ENCODE measurements around the gene DDX52. TPM values are rescaled to one million over a fixed set of nuclear protein-coding genes. Genes with fewer than 3 reads are reported as not detected.

Gene DDX52
- total and polyA plus RNA-seq, 9 of the 15 experiments (the other 6 are each of a cell fraction or from before 2014, with no cell fraction given), result 19.1 to 50.5 (median 34.8) TPM

- TF ChIP-seq ZBTB11 (CRISPR knock-in tag; IDR thresholded peaks at IDR 0.05) (no peak), SIN3B (IDR thresholded peaks at IDR 0.05; ENCODE audit: low read depth) (peak; percentile 89), ARID3B (CRISPR knock-in tag; IDR thresholded peaks at IDR 0.05; ENCODE audit: borderline replicate concordance) (no peak), FOXK1 (CRISPR knock-in tag; IDR thresholded peaks at IDR 0.05; ENCODE audit: borderline replicate concordance) (no peak), NR2C2 (CRISPR knock-in tag; IDR thresholded peaks at IDR 0.05) (no peak), NR2C2 (tag; IDR thresholded peaks at IDR 0.05) (0 out of 2 replicates have a peak, but pooled peaks have one; percentile 40), RBM34 (IDR thresholded peaks at IDR 0.05; ENCODE audit: borderline replicate concordance, insufficient read depth, low read length) (no peak), TOE1 (IDR thresholded peaks at IDR 0.05; ENCODE audit: borderline replicate concordance) (0 out of 2 replicates have a peak, but pooled peaks have one; percentile 18), TOE1 (CRISPR knock-in tag; IDR thresholded peaks at IDR 0.05; ENCODE audit: borderline replicate concordance, low read depth) (no peak), ZFP1 (CRISPR knock-in tag; IDR thresholded peaks at IDR 0.05) (no peak), KLF16 (IDR thresholded peaks at IDR 0.05) (no peak), U2AF1 (optimal IDR thresholded peaks at IDR 0.05; ENCODE audit: low read depth, low read length) (no peak), TARDBP (IDR thresholded peaks at IDR 0.05) (no peak), RHOXF2B (CRISPR knock-in tag; conservative IDR thresholded peaks at IDR 0.05) (no peak), THRAP3 (IDR thresholded peaks at IDR 0.05; ENCODE audit: borderline replicate concordance) (no peak), ZNF431 (CRISPR knock-in tag; IDR thresholded peaks at IDR 0.05) (no peak), CHD1 (IDR thresholded peaks at IDR 0.05; ENCODE audit: low read length) (no peak), POLR2G (IDR thresholded peaks at IDR 0.05; ENCODE audit: low read depth, low read length) (peak; percentile 91), MYC (IDR thresholded peaks at IDR 0.05; ENCODE audit: low read depth, low read length) (peak; percentile 60; the same call in 1 of the 2 replicates), MYC (CRISPR knock-in tag; IDR thresholded peaks at IDR 0.05; ENCODE audit: borderline replicate concordance, low read depth) (no peak)
- TF ChIP-seq, protein P1, sequence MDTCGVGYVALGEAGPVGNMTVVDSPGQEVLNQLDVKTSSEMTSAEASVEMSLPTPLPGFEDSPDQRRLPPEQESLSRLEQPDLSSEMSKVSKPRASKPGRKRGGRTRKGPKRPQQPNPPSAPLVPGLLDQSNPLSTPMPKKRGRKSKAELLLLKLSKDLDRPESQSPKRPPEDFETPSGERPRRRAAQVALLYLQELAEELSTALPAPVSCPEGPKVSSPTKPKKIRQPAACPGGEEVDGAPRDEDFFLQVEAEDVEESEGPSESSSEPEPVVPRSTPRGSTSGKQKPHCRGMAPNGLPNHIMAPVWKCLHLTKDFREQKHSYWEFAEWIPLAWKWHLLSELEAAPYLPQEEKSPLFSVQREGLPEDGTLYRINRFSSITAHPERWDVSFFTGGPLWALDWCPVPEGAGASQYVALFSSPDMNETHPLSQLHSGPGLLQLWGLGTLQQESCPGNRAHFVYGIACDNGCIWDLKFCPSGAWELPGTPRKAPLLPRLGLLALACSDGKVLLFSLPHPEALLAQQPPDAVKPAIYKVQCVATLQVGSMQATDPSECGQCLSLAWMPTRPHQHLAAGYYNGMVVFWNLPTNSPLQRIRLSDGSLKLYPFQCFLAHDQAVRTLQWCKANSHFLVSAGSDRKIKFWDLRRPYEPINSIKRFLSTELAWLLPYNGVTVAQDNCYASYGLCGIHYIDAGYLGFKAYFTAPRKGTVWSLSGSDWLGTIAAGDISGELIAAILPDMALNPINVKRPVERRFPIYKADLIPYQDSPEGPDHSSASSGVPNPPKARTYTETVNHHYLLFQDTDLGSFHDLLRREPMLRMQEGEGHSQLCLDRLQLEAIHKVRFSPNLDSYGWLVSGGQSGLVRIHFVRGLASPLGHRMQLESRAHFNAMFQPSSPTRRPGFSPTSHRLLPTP (IDR thresholded peaks at IDR 0.05; ENCODE audit: borderline replicate concordance, extremely low read depth, insufficient read length), result no peak
Observed at GRCh38 chr17:37643118-37643766, at the start of gene DDX52 (continued).

All from K562 (cell line).